Endothelial cell of umbilical vein (primary cell): ENCODE results near the gene CCDC69. TPM values are rescaled to one million over a fixed set of nuclear protein-coding genes. Genes with fewer than 3 reads are reported as not detected.
A peak's percentile ranks its signal among the peaks of the same experiment; 100 is the strongest.

ENCODE experiments used
- BruUV-seq: library from RNA; stranded (reverse); fragments of 400-500 nt; replicated peaks from 2 replicates; lab custom pipeline; 2021; lab: Mats Ljungman, UMichigan
- CTCF ChIA-PET: fragments of 300-600, 350-600 bp; sonication (Branson Sonifier 250); formaldehyde crosslinking; loops from one replicate; lab custom pipeline; 2021; ENCODE audit warnings: antibody characterized with exemption, inconsistent platforms; lab: Charles Lee
- POLR2A ChIA-PET: fragments of 300-600, 350-600 bp; sonication (Branson Sonifier 250); formaldehyde crosslinking; loops from one replicate; lab custom pipeline; 2021; ENCODE audit warnings: antibody characterized with exemption, inconsistent platforms; lab: Charles Lee
- DNase-seq: peaks from one replicate; pipeline ENCODE4 v3.0.0-alpha.2; 2011; ENCODE audit warnings: low read depth, low spot score
- FAIRE-seq: peaks from 2 replicates; lab custom pipeline; 2011; peaks lifted over from hg19 to GRCh38; lab: Jason Lieb, UNC
- H2AFZ ChIP-seq: 2 replicates; pipeline ENCODE4 v1.6.0; 2012; ENCODE audit warnings: low read depth, low read length, control low read depth, inconsistent platforms
- H3K27ac ChIP-seq: 2 replicates; pipeline ENCODE4 v1.5.1; 2011; ENCODE audit warnings: low read depth, mild to moderate bottlenecking, control low read depth, low read length, moderate library complexity; ENCODE audit not compliant: insufficient read depth
- H3K27me3 ChIP-seq, 2 experiments: 2 replicates each; pipeline versions ENCODE4 v1.6.0 to v1.6.1; 2011; ENCODE audit warnings: low read length in 2 of 2, mixed read lengths in 1 of 2; ENCODE audit not compliant: control insufficient read depth in 2 of 2, insufficient read depth in 2 of 2
- H3K36me3 ChIP-seq, 2 experiments: 2 replicates in 1 of 2; 3 replicates in 1 of 2; pipeline ENCODE4 v1.5.1; 2011; ENCODE audit warnings: low read length in 2 of 2, mild to moderate bottlenecking in 1 of 2, moderate library complexity in 1 of 2; ENCODE audit not compliant: control insufficient read depth in 2 of 2, insufficient read depth in 2 of 2; ENCODE audit errors: extremely low read depth in 1 of 2
- H3K4me1 ChIP-seq: 3 replicates; pipeline ENCODE4 v1.5.1; 2011; ENCODE audit warnings: mild to moderate bottlenecking, low read length; ENCODE audit not compliant: control insufficient read depth, insufficient read depth; ENCODE audit errors: extremely low read depth
- H3K4me2 ChIP-seq: 2 replicates; pipeline ENCODE4 v1.6.1; 2011; ENCODE audit warnings: low read length, control low read depth, mixed read lengths; ENCODE audit not compliant: insufficient read depth
- H3K4me3 ChIP-seq, 3 experiments: fragments of 200-600 bp in 1 of 3; sonication (generic), shearing (Covaris generic) in 1 of 3; replicated peaks in 1 of 3; 2 replicates each; pipeline ENCODE4 v1.5.1; 2011 to 2016; ENCODE audit warnings: control low read depth in 3 of 3, low read length in 3 of 3, mild to moderate bottlenecking in 2 of 3, inconsistent platforms in 1 of 3, low read depth in 1 of 3, moderate library complexity in 1 of 3; ENCODE audit not compliant: insufficient read depth in 1 of 3
- H3K79me2 ChIP-seq: 2 replicates; pipeline ENCODE4 v1.6.0; 2012; ENCODE audit warnings: low read length, inconsistent platforms; ENCODE audit not compliant: control insufficient read depth, insufficient read depth
- H3K9ac ChIP-seq: replicated peaks from 2 replicates; pipeline ENCODE3; 2011; ENCODE audit warnings: low read length, control low read depth; ENCODE audit not compliant: insufficient read depth; ENCODE audit errors: extremely low read depth
- H3K9me1 ChIP-seq: replicated peaks from 3 replicates; pipeline ENCODE4 v1.6.0; 2011; ENCODE audit warnings: mild to moderate bottlenecking, low read length; ENCODE audit not compliant: control insufficient read depth, insufficient read depth; ENCODE audit errors: extremely low read depth
- H3K9me3 ChIP-seq: replicated peaks from 2 replicates; pipeline ENCODE4 v1.5.1; 2012; ENCODE audit warnings: low read length, inconsistent platforms; ENCODE audit not compliant: control insufficient read depth, insufficient read depth
- H4K20me1 ChIP-seq: replicated peaks from 2 replicates; pipeline ENCODE3; 2011; ENCODE audit warnings: mild to moderate bottlenecking, low read length; ENCODE audit not compliant: control insufficient read depth, insufficient read depth; ENCODE audit errors: extremely low read depth
- EZH2 ChIP-seq: IDR thresholded peaks from 2 replicates; pipeline ENCODE4 v1.6.1; 2012; ENCODE audit warnings: borderline replicate concordance, low read depth, mild to moderate bottlenecking, moderate library complexity, low read length, inconsistent platforms; ENCODE audit not compliant: severe bottlenecking
- FOS ChIP-seq: IDR thresholded peaks from 2 replicates; pipeline ENCODE4 v1.6.1; 2011; ENCODE audit warnings: mild to moderate bottlenecking, low read length, moderate library complexity, borderline replicate concordance; ENCODE audit not compliant: insufficient read depth
- JUN ChIP-seq: IDR thresholded peaks from 2 replicates; pipeline ENCODE4 v1.6.1; 2011; ENCODE audit warnings: borderline replicate concordance, low read depth; ENCODE audit not compliant: insufficient read length, insufficient read depth
- POLR2A ChIP-seq: IDR thresholded peaks from 2 replicates; pipeline ENCODE4 v1.6.1; 2012; ENCODE audit warnings: low read depth, mild to moderate bottlenecking, control low read depth, low read length
- dilution Hi-C: fragments of 300-500 bp; cut with MboI; formaldehyde crosslinking; loops from one replicate; pipeline ENCODE4 v1.15.0; 2019; ENCODE audit warnings: low sequenced_read_pairs; ENCODE audit not compliant: extremely low pct_ligation_motif_present
- intact Hi-C: fragments of 100-400 bp; cut with micrococcal nuclease; formaldehyde crosslinking; loops from one replicate; pipeline ENCODE4 v1.10.0; 2022
- polyA plus RNA-seq, 4 experiments: library from polyadenylated mRNA; depleted of rRNA in 3 of 4; stranded (reverse) in 3 of 4; unstranded in 1 of 4; fragments of >200 nt; gene quantifications; 2 replicates each; pipeline versions ENCODE4 v1.2.1 to v1.2.3, GENCODE V29; 2011 to 2012; ENCODE audit warnings: missing spikeins in 1 of 4
- total RNA-seq: library from RNA; stranded (reverse); gene quantifications from 2 replicates; pipeline ENCODE4 v1.2.3, GENCODE V29; 2021
- TF ChIP-seq, protein P1 (sequence below), 2 donors: IDR thresholded peaks; 1 replicate in 1 of 2; 2 replicates in 1 of 2; pipeline ENCODE4 v1.5.1; 2011; ENCODE audit warnings: low read length in 2 of 2, mild to moderate bottlenecking in 2 of 2, moderate library complexity in 2 of 2, control low read depth in 1 of 2, inconsistent platforms in 1 of 2, low read depth in 1 of 2; ENCODE audit not compliant: insufficient read depth in 1 of 2; ENCODE audit errors: extremely low read depth in 1 of 2

Gene CCDC69
- total and polyA plus RNA-seq, 2 donors (not counting 3 experiments of a cell fraction or from before 2014, with no cell fraction given): 4.1 to 4.5 TPM

DNA sequence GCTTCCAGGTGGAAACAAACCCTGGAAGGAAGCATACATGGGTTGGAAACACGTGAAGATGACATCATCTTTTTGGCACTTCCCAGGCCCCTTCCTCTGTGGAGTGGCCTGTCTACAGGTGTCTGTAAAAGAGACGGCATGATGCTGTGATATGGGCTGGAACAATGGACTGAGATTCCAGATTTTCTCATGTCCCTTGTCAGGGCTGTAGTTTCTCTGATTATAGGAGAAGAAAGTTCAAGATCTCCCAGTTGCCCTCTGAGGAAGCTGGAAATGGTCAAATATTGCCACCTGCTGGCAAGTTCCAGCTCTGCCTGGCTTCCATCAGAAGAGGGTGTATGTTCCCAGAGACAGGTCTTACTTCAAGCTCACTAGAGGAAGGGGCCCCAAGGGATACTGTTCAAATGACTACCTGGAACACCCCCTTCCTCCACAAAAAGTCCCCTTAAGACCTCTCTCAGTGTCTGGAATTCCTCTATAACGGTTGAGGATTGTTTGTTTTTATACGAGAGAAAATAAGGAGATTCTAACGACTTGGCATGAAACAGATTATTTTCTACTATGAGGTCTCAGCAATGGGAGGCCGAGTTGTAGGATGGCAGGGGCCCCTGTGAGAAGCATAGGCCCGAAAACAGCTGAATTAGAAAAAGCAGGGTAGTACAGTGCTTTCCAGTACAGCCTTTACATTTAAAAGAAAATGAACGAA is 59.1 kb downstream of the CCDC69 start:
- dilution Hi-C loops (no loop called here), intact Hi-C loops (loop anchor here (1.0 to 10.0 kb wide), 7 partner anchors 9 to 464 kb away; partner anchors contain the start of gene RBM22)
- CTCF ChIA-PET: interaction anchor here (0.5 to 9.6 kb wide), 52 partner anchors 8 to 576 kb away, joined by 3 to 409 read pairs (median 4); partner anchors contain the start of genes CCDC69, GM2A and RBM22
- FAIRE-seq (peak; percentile 98), DNase-seq (peak; percentile 91)
- Histone ChIP-seq H3K79me2 (no peaks in the 10 kb centered on the region), H3K36me3 (no peaks in the 10 kb centered on the region), H3K4me2 (no peak overlapping the region), H3K9me1 (no peaks in the 10 kb centered on the region), H3K27ac (no peak overlapping the region), H4K20me1 (no peaks in the 10 kb centered on the region), H2AFZ (peak overlapping the region; percentile 52), H3K4me3 (no peak overlapping the region), H3K27me3 (peaks cover 0 to 1% of the 10 kb centered on the region in 2 experiments), H3K9me3 (no peaks in the 10 kb centered on the region), H3K4me1 (peaks cover 8% of the 10 kb centered on the region), H3K9ac (no peak overlapping the region)
- TF ChIP-seq POLR2A: no peak
- peak; percentile 70 for TF ChIP-seq JUN
- no peak for TF ChIP-seq EZH2
- TF ChIP-seq, protein P1, sequence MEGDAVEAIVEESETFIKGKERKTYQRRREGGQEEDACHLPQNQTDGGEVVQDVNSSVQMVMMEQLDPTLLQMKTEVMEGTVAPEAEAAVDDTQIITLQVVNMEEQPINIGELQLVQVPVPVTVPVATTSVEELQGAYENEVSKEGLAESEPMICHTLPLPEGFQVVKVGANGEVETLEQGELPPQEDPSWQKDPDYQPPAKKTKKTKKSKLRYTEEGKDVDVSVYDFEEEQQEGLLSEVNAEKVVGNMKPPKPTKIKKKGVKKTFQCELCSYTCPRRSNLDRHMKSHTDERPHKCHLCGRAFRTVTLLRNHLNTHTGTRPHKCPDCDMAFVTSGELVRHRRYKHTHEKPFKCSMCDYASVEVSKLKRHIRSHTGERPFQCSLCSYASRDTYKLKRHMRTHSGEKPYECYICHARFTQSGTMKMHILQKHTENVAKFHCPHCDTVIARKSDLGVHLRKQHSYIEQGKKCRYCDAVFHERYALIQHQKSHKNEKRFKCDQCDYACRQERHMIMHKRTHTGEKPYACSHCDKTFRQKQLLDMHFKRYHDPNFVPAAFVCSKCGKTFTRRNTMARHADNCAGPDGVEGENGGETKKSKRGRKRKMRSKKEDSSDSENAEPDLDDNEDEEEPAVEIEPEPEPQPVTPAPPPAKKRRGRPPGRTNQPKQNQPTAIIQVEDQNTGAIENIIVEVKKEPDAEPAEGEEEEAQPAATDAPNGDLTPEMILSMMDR (IDR thresholded peaks at IDR 0.05; ENCODE audit: extremely low read depth in 1 of 2, insufficient read depth in 1 of 2, low read depth in 1 of 2, low read length in 2 of 2): peak; percentile 79 to 90
- TF ChIP-seq FOS: no peak
- POLR2A ChIA-PET: interaction anchor here (1.9 kb wide), 1 partner anchor 39 kb away, joined by 11 read pairs; no protein-coding TSS in a partner anchor
- BruUV-seq: no TSS peak
